Small intestine (tissue), 7 donors: ENCODE measurements around the gene CLMN. TPM values are rescaled to one million over a fixed set of nuclear protein-coding genes. Genes with fewer than 3 reads are reported as not detected.

Experiments
- DNase-seq, 2 donors: peaks; one replicate each; pipeline versions ENCODE4 v3.0.0 to v3.0.0-alpha.2; 2013
- FAIRE-seq: peaks from 2 replicates; lab custom pipeline; 2012; peaks lifted over from hg19 to GRCh38; lab: Jason Lieb, UNC
- H3K27ac ChIP-seq, 3 donors: one replicate each; pipeline ENCODE4 v1.5.1; 2013; ENCODE audit warnings: low read length in 2 of 3, mild to moderate bottlenecking in 2 of 3, control low read depth in 1 of 3, inconsistent platforms in 1 of 3, low read depth in 1 of 3, moderate library complexity in 1 of 3
- H3K27me3 ChIP-seq, 3 donors: one replicate each; pipeline ENCODE4 v1.6.1; 2013; ENCODE audit warnings: low read length in 3 of 3, inconsistent platforms in 1 of 3; ENCODE audit not compliant: control insufficient read depth in 3 of 3, insufficient read depth in 3 of 3
- H3K36me3 ChIP-seq, 3 donors: one replicate each; pipeline ENCODE4 v1.6.1; 2013; ENCODE audit warnings: low read length in 3 of 3, inconsistent platforms in 1 of 3, low read depth in 1 of 3, mild to moderate bottlenecking in 1 of 3, moderate library complexity in 1 of 3; ENCODE audit not compliant: control insufficient read depth in 3 of 3, insufficient read depth in 2 of 3
- H3K4me1 ChIP-seq, 3 donors: one replicate each; pipeline ENCODE4 v1.6.1; 2013; ENCODE audit warnings: low read length in 2 of 3, inconsistent platforms in 1 of 3, low read depth in 1 of 3, mild to moderate bottlenecking in 1 of 3, moderate library complexity in 1 of 3; ENCODE audit not compliant: control insufficient read depth in 3 of 3, insufficient read depth in 2 of 3
- H3K4me3 ChIP-seq, 3 donors: one replicate each; pipeline ENCODE4 v1.5.1; 2013; ENCODE audit warnings: low read length in 3 of 3, control low read depth in 1 of 3, inconsistent platforms in 1 of 3, low read depth in 1 of 3, mild to moderate bottlenecking in 1 of 3, moderate library complexity in 1 of 3
- H3K9me3 ChIP-seq, 2 donors: one replicate each; pipeline ENCODE4 v1.6.1; 2013; ENCODE audit warnings: low read depth in 1 of 2, low read length in 1 of 2; ENCODE audit not compliant: control insufficient read depth in 2 of 2, insufficient read depth in 1 of 2
- WGBS, 3 donors: extraction: QIAGEN DNeasy Blood & Tissue Kit; methylation state at CpG; one replicate each; pipeline ENCODE4 v1.1.7; 2013; 5-methylcytosine and 5-hydroxymethylcytosine counted together
- polyA plus RNA-seq, 4 donors: library from polyadenylated mRNA; stranded (reverse) in 3 of 4; unstranded in 1 of 4; fragments of 200-250 nt in 3 of 4; fragments of 120-200 nt in 1 of 4; gene quantifications; one replicate each; pipeline versions ENCODE4 v1.2.1 to v1.2.3, GENCODE V29; 2013
- donor health status: healthy with polysubstance abuse.
- donor health status: control.
- donor health status: control.
- donor health status: Bipolar disorder and iron deficiency.
- donor health status: healthy.

CLMN gene
- polyA plus RNA-seq, 4 donors = 2.9 to 25.0 (median 5.7) TPM

- no peaks in the 10 kb centered on the region for H3K4me1 ChIP-seq
- no peaks in the 10 kb centered on the region for H3K27me3 ChIP-seq
- FAIRE-seq (no peak), DNase-seq (peak; percentile 38 to 62)
- no peak overlapping the region for H3K4me3 ChIP-seq
- H3K27ac ChIP-seq = no peak overlapping the region
- H3K36me3 ChIP-seq = peaks cover 0 to 33% (median 2%) of the 10 kb centered on the region in 3 donors
- no peaks in the 10 kb centered on the region for H3K9me3 ChIP-seq
- WGBS, 3 donors = 16 to 41% (median 29%) methylated on average over 5 of the region's 5 CpGs
These were observed 123.4 kb downstream of the CLMN start for GRCh38 chr14:95196268-95196667.

- FAIRE-seq (no peak), DNase-seq (no peak)
- Histone ChIP-seq H3K27ac (no peak overlapping the region), H3K27me3 (no peaks in the 10 kb centered on the region), H3K9me3 (no peaks in the 10 kb centered on the region), H3K4me3 (no peak overlapping the region), H3K4me1 (no peaks in the 10 kb centered on the region), H3K36me3 (peaks cover 0 to 39% (median 2%) of the 10 kb centered on the region in 3 donors)
- WGBS, 3 donors = 86 to 88% (median 87%) methylated on average over 6 of the region's 6 CpGs
These were observed 124.7 kb downstream of the CLMN start for GRCh38 chr14:95195031-95195430.

DNA sequence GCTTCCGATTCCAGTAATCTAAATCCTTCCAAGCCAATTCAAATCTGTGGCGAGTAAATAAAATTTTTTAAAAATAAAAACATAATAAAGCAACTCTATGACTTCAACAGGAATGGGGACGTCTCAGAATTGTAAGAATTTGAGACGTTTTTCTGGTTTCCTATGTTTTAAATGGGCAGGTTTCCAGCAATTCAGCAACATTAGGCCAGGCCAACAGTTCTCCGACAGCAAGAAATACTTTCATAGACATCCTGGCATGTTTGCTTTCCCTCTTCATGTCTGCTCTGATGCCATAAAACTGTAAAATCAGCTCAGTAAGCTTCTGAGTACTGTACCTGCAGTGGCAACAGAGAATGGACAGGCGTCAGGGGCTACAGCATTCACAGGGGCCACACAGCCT lies 126.6 kb downstream of the CLMN start:
- Histone ChIP-seq H3K4me3 (no peak overlapping the region), H3K27ac (no peak overlapping the region), H3K36me3 (peaks cover 0 to 33% (median 0%) of the 10 kb centered on the region in 3 donors), H3K4me1 (no peaks in the 10 kb centered on the region), H3K27me3 (no peaks in the 10 kb centered on the region), H3K9me3 (peaks cover 0 to 6% of the 10 kb centered on the region in 2 donors)
- WGBS, 3 donors = 72 to 89% (median 86%) methylated on average over 6 of the region's 6 CpGs
- FAIRE-seq (no peak), DNase-seq (no peak)

DNA sequence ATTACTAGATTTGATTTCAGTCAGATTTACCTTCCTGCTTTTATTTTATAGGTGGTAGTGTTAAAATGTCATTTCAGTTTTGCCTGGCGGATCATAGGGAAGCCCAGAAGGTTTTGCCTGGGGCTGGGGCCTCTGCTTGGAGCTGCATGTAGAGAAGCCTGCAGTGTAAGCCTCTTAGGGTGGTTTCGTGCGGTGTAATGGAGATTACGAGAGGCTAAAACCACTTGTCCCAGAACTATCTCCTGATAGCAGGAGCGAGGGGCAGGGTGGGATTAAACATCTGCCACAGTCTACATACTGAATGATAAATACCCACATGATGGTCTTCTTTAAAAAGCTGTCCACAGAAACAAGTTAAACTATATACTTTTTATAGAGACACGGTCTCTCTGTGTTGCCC lies 127.4 kb downstream of the CLMN start:
- DNase-seq = no peak
- peaks cover 0 to 10% of the 10 kb centered on the region in 2 donors for H3K9me3 ChIP-seq
- peaks cover 0 to 36% (median 0%) of the 10 kb centered on the region in 3 donors for H3K36me3 ChIP-seq
- H3K27me3 ChIP-seq = no peaks in the 10 kb centered on the region
- no peak for FAIRE-seq
- no peaks in the 10 kb centered on the region for H3K4me1 ChIP-seq
- H3K4me3 ChIP-seq = no peak overlapping the region
- no peak overlapping the region for H3K27ac ChIP-seq
- 91 to 97% (median 94%) methylated on average over 6 of the region's 6 CpGs for WGBS, 3 donors

GRCh38 chr14:95191445-95192199 lies 128.1 kb downstream of the CLMN start:
- FAIRE-seq = no peak
- H3K36me3 ChIP-seq = peaks cover 0 to 36% (median 0%) of the 10 kb centered on the region in 3 donors
- WGBS, 3 donors = 87 to 89% (median 87%) methylated on average over 21 of the region's 21 CpGs

DNA sequence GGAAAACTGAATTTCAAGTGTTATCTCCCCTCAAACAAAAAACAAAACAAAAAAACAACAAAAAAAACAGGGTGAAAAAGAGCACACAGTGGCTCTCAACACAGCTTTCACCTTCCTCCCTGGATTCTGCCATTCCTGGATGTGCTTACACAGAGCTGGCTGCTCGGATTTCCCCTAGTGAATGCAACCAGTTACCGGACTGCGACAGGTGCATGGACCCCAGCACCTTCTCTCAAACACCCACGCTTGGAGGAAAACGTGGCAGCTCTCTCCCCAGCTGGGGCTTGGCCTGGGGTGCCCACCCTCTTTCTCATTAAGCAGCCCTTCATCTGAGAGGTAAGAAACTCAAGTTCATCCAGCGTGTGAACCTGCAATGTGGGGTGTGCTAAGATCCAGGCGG lies 128.9 kb downstream of the CLMN start:
- Histone ChIP-seq H3K9me3 (peaks cover 0 to 10% of the 10 kb centered on the region in 2 donors), H3K4me3 (no peak overlapping the region), H3K36me3 (peaks cover 0 to 34% (median 0%) of the 10 kb centered on the region in 3 donors), H3K27ac (no peak overlapping the region), H3K27me3 (no peaks in the 10 kb centered on the region), H3K4me1 (no peaks in the 10 kb centered on the region)
- 86 to 91% (median 88%) methylated on average over 7 of the region's 7 CpGs for WGBS, 3 donors
- DNase-seq (no peak), FAIRE-seq (no peak)

More at GRCh38 chr14:95191445-95192199, 128.1 kb downstream of the CLMN start:
- H3K27ac ChIP-seq = no peak overlapping the region
- no peak overlapping the region for H3K4me3 ChIP-seq
- DNase-seq = no peak
- H3K4me1 ChIP-seq = no peaks in the 10 kb centered on the region
- H3K9me3 ChIP-seq = peaks cover 0 to 10% of the 10 kb centered on the region in 2 donors
- H3K27me3 ChIP-seq = no peaks in the 10 kb centered on the region

DNA sequence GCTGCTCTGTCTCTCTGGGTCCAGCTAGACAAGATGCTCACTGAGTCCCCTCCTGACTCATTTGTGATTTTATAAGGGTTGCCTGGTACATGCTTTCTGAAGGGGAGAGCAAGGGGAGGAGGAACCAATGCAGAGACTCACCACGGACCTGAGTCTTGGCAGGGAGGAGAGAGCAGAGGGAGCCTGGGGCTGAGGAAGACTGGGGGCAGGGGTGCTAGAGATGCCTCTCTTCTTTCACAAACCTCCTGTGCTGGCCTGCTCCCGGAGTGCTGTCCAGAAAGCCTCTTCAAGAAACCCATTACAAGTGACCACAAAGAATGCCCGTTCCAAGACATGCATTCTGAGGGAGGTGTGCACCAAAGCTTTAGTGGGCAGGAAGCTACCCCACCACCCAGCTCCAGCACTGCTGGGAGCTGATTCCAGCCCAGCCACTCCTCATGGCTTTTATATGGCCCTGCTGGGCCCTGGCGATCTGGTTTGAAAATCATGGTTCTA lies 129.3 kb downstream of the CLMN start:
- Histone ChIP-seq H3K4me1 (peaks cover 0 to 4% (median 0%) of the 10 kb centered on the region in 3 donors), H3K36me3 (peaks cover 0 to 32% (median 0%) of the 10 kb centered on the region in 3 donors), H3K27me3 (no peaks in the 10 kb centered on the region), H3K9me3 (peaks cover 0 to 10% of the 10 kb centered on the region in 2 donors), H3K4me3 (no peak overlapping the region), H3K27ac (no peak overlapping the region)
- FAIRE-seq = no peak
- no peak for DNase-seq
- WGBS, 3 donors = 61 to 78% (median 68%) methylated on average over 4 of the region's 4 CpGs

DNA sequence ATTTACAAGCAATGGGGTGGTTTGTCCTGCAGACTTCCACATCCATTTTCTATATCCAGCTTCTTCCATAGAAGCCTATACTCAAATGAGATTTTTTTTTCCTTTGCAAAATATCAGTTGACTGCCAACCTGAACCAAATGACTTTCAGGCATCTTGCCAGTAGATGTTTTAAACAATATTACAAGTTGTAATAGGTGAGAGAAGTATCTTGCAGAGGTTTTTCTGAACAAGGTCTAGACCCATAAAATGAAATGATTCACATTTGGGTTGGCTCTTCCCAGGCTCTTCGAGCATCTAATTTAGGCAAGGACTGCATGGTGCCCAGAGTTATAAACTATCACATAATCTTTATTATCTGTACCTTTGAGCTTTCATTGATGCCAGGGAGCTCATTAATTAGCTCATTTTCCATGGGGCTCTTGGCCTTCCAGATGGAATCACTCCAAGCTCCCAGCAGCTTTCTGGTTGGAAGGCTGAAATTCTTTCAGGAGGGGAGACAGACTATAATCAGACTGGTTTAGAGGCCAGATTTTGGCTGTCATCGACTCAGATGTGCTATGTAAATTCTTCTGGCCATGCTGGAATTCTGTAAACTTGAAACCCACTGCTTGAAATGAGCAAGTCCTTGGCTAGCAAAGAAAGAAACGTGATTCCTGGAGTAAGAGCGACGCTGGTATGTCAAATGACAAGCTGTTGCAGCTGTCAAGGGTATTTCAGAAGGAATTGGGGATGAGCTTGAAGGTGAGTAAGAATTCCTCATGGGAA lies 130.2 kb downstream of the CLMN start:
- 23 to 47% (median 44%) methylated on average over 5 of the region's 5 CpGs for WGBS, 3 donors
- peak overlapping the region in 1 of 3 donors; percentile 19 for H3K27ac ChIP-seq
- no peak overlapping the region for H3K4me3 ChIP-seq
- H3K4me1 ChIP-seq = peaks cover 0 to 10% (median 3%) of the 10 kb centered on the region in 3 donors
- DNase-seq (peak in 1 of 2 donors; percentile 73), FAIRE-seq (no peak)
- H3K27me3 ChIP-seq = no peaks in the 10 kb centered on the region
- peaks cover 0 to 10% of the 10 kb centered on the region in 2 donors for H3K9me3 ChIP-seq
- peaks cover 0 to 27% (median 0%) of the 10 kb centered on the region in 3 donors for H3K36me3 ChIP-seq
